Kidney epithelial cell (primary cell): ENCODE data around the gene LBHD2. TPM values are rescaled to one million over a fixed set of nuclear protein-coding genes. Genes with fewer than 3 reads are reported as not detected.

Experiments
- DNase-seq: peaks from one replicate; pipeline ENCODE4 v3.0.0-alpha.2; 2010; ENCODE audit warnings: low read depth
- H3K27me3 ChIP-seq: 2 replicates; pipeline ENCODE4 v1.6.0; 2011; ENCODE audit warnings: low read length; ENCODE audit not compliant: control insufficient read depth, insufficient read depth
- H3K36me3 ChIP-seq: 2 replicates; pipeline ENCODE4 v1.5.1; 2011; ENCODE audit warnings: low read length; ENCODE audit not compliant: control insufficient read depth, insufficient read depth
- H3K4me3 ChIP-seq: 2 replicates; pipeline ENCODE4 v1.5.1; 2011; ENCODE audit warnings: low read depth, mild to moderate bottlenecking, control low read depth, low read length
- total RNA-seq: library from RNA; depleted of rRNA; stranded (reverse); fragments of >200 nt; gene quantifications from 2 replicates; pipeline ENCODE4 v1.2.3, GENCODE V29; 2015
- TF ChIP-seq, protein P1 (sequence below): IDR thresholded peaks from 2 replicates; pipeline ENCODE4 v1.5.1; 2011; ENCODE audit warnings: mild to moderate bottlenecking, moderate library complexity, low read length, control low read depth, inconsistent platforms; ENCODE audit not compliant: insufficient read depth, poor library complexity, severe bottlenecking

The LBHD2 gene
- total RNA-seq, 1 donor from 2014 or later: not detected

DNA sequence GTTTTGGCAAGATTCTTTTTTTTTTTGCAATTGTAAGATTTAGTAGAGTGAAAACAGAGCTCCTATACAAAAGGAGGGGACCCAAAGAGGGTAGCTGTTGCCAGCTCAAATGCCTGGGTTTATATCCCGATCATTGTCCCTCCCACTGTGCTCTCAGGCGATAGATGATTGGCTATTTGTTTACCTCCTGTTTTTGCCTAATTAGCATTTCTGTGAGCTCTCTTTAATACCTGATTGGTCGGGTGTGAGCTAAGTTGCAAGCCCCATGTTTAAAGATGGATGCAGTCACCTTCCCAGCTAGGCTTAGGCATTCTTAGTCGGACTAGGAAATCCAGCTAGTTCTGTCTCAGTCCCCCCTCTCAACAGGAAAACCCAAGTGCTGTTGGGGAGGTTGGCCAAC, 12.4 kb downstream of the LBHD2 start:
- Histone ChIP-seq H3K36me3 (no peaks in the 10 kb centered on the region), H3K27me3 (peaks cover 9% of the 10 kb centered on the region), H3K4me3 (no peak overlapping the region)
- TF ChIP-seq, protein P1, sequence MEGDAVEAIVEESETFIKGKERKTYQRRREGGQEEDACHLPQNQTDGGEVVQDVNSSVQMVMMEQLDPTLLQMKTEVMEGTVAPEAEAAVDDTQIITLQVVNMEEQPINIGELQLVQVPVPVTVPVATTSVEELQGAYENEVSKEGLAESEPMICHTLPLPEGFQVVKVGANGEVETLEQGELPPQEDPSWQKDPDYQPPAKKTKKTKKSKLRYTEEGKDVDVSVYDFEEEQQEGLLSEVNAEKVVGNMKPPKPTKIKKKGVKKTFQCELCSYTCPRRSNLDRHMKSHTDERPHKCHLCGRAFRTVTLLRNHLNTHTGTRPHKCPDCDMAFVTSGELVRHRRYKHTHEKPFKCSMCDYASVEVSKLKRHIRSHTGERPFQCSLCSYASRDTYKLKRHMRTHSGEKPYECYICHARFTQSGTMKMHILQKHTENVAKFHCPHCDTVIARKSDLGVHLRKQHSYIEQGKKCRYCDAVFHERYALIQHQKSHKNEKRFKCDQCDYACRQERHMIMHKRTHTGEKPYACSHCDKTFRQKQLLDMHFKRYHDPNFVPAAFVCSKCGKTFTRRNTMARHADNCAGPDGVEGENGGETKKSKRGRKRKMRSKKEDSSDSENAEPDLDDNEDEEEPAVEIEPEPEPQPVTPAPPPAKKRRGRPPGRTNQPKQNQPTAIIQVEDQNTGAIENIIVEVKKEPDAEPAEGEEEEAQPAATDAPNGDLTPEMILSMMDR: no peak
- no peak for DNase-seq

DNA sequence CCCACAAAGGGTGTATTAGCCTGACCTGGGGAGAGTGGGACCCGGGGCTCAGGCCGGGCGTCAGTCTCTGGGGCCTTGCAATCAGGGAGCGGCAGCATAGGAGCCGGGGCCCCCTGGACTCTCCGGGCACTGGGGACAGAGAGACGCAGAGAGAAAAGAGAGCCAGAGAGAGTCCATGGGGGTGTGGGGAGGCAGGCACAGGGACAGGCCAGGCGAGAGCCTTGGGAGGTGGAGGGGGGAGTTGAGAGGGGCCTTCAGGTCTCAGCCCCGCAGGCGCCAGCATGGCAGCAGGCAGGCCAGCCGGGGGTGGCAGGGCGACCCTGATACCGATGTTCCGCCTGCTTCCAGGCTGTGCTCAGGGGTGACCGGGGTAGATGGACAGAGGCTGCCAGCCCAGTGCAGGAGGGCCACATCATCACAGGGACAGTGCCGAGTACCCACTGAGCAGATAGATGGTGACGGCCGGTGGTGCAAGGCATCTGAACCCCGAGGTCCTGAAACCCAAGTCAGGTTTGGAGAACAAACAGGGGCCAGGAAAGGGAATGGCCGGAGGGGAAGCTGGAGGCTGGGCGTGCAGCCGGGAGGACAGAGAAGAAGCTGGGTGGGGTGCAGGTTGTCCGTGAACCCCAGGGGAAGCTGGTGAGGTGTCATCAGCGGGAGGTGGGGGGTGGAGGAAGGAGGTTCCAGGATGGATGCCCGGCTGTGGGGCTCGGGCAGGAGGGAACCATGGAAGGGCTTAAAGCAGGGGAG, 13.4 kb downstream of the LBHD2 start:
- TF ChIP-seq, protein P1: no peak
- DNase-seq: no peak
- H3K27me3 ChIP-seq: peaks cover 19% of the 10 kb centered on the region
- no peaks in the 10 kb centered on the region for H3K36me3 ChIP-seq
- no peak overlapping the region for H3K4me3 ChIP-seq

DNA sequence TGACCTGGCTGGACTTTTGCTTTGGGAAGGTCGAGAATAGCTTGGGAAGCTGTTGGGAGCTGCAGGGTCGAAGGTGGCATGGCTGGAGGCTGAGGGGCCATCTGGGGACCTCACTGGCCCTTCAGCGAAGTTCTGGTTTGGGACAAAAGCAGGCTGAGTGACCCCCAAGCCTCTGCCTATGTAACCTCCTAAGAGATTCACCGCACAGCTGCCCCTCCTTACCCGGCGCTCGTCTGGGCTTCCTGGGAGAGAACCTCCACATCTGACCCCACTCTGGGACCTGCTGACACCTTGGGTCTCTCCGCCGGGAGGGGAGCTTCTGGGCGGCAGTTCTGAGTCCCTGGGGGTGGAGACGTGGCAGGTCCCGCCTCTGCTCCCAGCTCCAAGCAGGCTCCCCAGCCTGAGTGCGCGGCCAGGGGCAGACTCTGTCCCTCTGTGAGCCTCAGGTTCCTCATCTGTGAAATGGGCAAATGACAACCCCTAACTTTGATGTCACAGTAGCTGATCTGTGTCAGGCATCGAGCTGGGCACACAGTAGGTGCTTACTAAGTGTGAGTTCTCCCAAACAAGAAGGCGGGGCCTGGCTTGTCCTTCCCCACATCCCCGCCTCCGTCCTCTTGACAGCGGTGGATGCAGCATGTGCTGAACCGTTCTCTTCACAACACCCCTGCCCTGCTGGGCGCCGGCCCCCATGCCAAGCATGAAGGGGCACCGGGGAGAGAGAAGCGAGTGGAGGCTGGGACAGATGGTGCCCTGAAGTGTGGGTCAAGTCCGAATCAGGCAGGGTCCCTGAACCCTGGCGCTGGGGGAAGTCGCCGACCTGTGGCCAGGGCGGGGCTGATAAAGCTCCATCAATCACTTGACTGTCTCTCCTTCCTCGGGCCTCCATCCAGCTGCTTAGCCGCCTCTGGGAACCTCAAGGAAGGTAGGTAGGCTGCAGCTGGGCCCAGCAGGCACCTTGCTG, 14.3 kb downstream of the LBHD2 start:
- TF ChIP-seq, protein P1: no peak
- Histone ChIP-seq H3K36me3 (no peaks in the 10 kb centered on the region), H3K4me3 (no peak overlapping the region), H3K27me3 (peaks cover 27% of the 10 kb centered on the region)
- no peak for DNase-seq

DNA sequence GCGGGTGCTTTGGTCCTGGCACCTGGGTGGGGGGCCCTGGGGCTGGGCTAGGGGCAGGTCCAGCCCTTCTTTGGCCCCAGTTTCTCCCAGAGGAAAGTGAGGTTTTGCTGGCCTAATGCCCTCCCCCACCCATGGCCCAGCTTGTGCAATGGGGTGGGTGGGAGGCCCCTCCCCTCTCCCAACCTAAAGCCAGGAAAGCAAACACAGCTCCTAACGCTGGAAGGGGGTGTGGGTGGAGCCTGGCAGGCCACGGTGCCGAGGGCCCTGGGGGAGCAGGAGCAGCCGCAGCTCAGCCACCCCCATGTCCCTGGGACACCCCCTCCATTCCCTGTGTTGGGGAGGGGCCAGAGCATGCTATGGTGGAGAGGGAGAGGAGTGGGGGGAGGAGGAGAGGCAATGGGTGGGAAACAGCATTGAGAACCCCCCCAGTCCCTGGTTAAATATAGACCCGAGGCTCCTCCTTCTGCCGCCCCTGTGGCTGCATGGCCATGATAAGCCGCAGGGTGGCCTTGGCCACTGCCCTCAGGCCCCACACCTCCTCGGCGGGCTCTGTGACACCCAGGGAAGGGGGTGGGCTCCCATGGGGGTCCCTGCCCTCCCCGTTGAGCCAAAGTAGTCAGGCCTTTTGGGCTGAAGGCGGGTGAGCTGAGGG, 15.2 kb downstream of the LBHD2 start:
- H3K27me3 ChIP-seq: peaks cover 36% of the 10 kb centered on the region
- no peak for DNase-seq
- H3K4me3 ChIP-seq: no peak overlapping the region
- no peaks in the 10 kb centered on the region for H3K36me3 ChIP-seq
- TF ChIP-seq, protein P1: peak; percentile 9

DNA sequence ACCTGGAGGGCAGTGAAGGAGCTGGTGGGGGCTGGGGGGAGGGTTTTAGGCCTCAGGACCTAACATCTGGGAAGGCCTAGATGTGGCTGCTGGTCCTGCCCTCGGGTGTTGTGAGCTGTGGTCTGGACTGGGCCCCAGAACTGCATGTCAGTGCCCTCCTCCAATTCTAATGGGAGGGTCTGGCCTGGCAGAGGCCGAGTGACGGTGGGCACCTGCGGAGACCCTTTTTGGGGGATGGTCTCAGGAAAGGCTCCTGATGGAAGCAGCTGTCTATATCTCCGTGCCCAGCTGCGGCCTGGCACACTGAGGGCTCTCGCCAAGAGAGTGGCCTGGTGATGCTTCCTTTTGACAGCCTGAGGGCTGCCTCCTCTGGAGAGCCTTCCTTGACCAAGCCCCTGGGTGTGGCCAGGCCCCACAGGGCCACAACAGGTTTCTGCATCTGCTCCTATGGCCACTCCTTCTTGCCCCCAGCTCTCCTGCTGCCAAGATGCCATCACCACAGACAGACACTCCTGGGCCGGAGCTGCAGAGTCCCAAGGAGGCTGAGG, 15.8 kb downstream of the LBHD2 start:
- no peak overlapping the region for H3K4me3 ChIP-seq
- no peak for DNase-seq
- no peaks in the 10 kb centered on the region for H3K36me3 ChIP-seq
- H3K27me3 ChIP-seq: peaks cover 42% of the 10 kb centered on the region
- TF ChIP-seq, protein P1: no peak
